ENCODE data around the gene SRGAP1.

The SRGAP1 gene

GRCh38 chr12:64099397-64099796 is 254.9 kb downstream of the SRGAP1 start:
- Histone ChIP-seq H3K9ac (ENCODE audit: low read length) (no peak overlapping the region), H3F3A (ENCODE audit: insufficient read depth, low read length) (no peaks in the 10 kb centered on the region), H3K79me2 (ENCODE audit: insufficient read depth, low read length) (no peaks in the 10 kb centered on the region), H3K4me1 (ENCODE audit: insufficient read depth, low read length, severe bottlenecking) (no peaks in the 10 kb centered on the region), H3K4me3 (ENCODE audit: low read depth, low read length, poor library complexity, severe bottlenecking) (no peak overlapping the region), H4K20me1 (ENCODE audit: insufficient read depth, low read length) (no peaks in the 10 kb centered on the region), H3K27me3 (ENCODE audit: insufficient read depth, low read length) (no peaks in the 10 kb centered on the region), H3K9me2 (ENCODE audit: low read depth, low read length) (no peaks in the 10 kb centered on the region), H3K36me3 (ENCODE audit: insufficient read depth, low read length) (no peaks in the 10 kb centered on the region), H2AFZ (ENCODE audit: low read length) (no peak overlapping the region), H3K4me2 (ENCODE audit: low read length) (no peak overlapping the region), H3K9me3 (ENCODE audit: low read length) (no peaks in the 10 kb centered on the region), H3K27ac (ENCODE audit: low read depth, low read length, poor library complexity, severe bottlenecking) (no peak overlapping the region)
- no peak for TF ChIP-seq CTCF (IDR thresholded peaks at IDR 0.05; ENCODE audit: low read length)
- TF ChIP-seq EZH2 (IDR thresholded peaks at IDR 0.05; ENCODE audit: borderline replicate concordance, low read length): no peak

GRCh38 chr12:64102339-64102738 is 257.8 kb downstream of the SRGAP1 start:
- H3K4me3 ChIP-seq (ENCODE audit: low read depth, low read length, poor library complexity, severe bottlenecking): no peak overlapping the region
- H3K4me1 ChIP-seq (ENCODE audit: insufficient read depth, low read length, severe bottlenecking): no peaks in the 10 kb centered on the region
- no peak overlapping the region for H3K9ac ChIP-seq (ENCODE audit: low read length)
- no peaks in the 10 kb centered on the region for H3K9me3 ChIP-seq (ENCODE audit: low read length)
- H3K27ac ChIP-seq (ENCODE audit: low read depth, low read length, poor library complexity, severe bottlenecking): no peak overlapping the region
- TF ChIP-seq EZH2 (IDR thresholded peaks at IDR 0.05; ENCODE audit: borderline replicate concordance, low read length) (no peak), CTCF (IDR thresholded peaks at IDR 0.05; ENCODE audit: low read length) (no peak)
- H3F3A ChIP-seq (ENCODE audit: insufficient read depth, low read length): no peaks in the 10 kb centered on the region
- no peaks in the 10 kb centered on the region for H3K27me3 ChIP-seq (ENCODE audit: insufficient read depth, low read length)
- H3K36me3 ChIP-seq (ENCODE audit: insufficient read depth, low read length): no peaks in the 10 kb centered on the region
- no peaks in the 10 kb centered on the region for H3K9me2 ChIP-seq (ENCODE audit: low read depth, low read length)
- no peak overlapping the region for H3K4me2 ChIP-seq (ENCODE audit: low read length)
- H2AFZ ChIP-seq (ENCODE audit: low read length): no peak overlapping the region
- H3K79me2 ChIP-seq (ENCODE audit: insufficient read depth, low read length): no peaks in the 10 kb centered on the region
- no peaks in the 10 kb centered on the region for H4K20me1 ChIP-seq (ENCODE audit: insufficient read depth, low read length)

GRCh38 chr12:64103825-64104740 is 259.6 kb downstream of the SRGAP1 start:
- Histone ChIP-seq H2AFZ (ENCODE audit: low read length) (no peak overlapping the region), H3K27ac (ENCODE audit: low read depth, low read length, poor library complexity, severe bottlenecking) (no peak overlapping the region), H3K4me3 (ENCODE audit: low read depth, low read length, poor library complexity, severe bottlenecking) (no peak overlapping the region), H3K9ac (ENCODE audit: low read length) (no peak overlapping the region), H3K9me2 (ENCODE audit: low read depth, low read length) (no peaks in the 10 kb centered on the region), H3K27me3 (ENCODE audit: insufficient read depth, low read length) (no peaks in the 10 kb centered on the region), H3K79me2 (ENCODE audit: insufficient read depth, low read length) (no peaks in the 10 kb centered on the region), H3K36me3 (ENCODE audit: insufficient read depth, low read length) (no peaks in the 10 kb centered on the region), H3K4me1 (ENCODE audit: insufficient read depth, low read length, severe bottlenecking) (no peaks in the 10 kb centered on the region), H3K9me3 (ENCODE audit: low read length) (no peaks in the 10 kb centered on the region), H3F3A (ENCODE audit: insufficient read depth, low read length) (no peaks in the 10 kb centered on the region), H3K4me2 (ENCODE audit: low read length) (no peak overlapping the region), H4K20me1 (ENCODE audit: insufficient read depth, low read length) (no peaks in the 10 kb centered on the region)
- TF ChIP-seq EZH2 (IDR thresholded peaks at IDR 0.05; ENCODE audit: borderline replicate concordance, low read length): no peak
- no peak for TF ChIP-seq CTCF (IDR thresholded peaks at IDR 0.05; ENCODE audit: low read length)

Measured in OCI-LY1 (cell line).